Measurements from ENCODE around the gene WWOX. TPM values are rescaled to one million over a fixed set of nuclear protein-coding genes. Genes with fewer than 3 reads are reported as not detected.

The WWOX gene
- total RNA-seq, 3 donors from 2014 or later (not counting 1 experiment from before 2014, with no cell fraction given) = 21.0 to 29.8 (median 27.0) TPM

DNA sequence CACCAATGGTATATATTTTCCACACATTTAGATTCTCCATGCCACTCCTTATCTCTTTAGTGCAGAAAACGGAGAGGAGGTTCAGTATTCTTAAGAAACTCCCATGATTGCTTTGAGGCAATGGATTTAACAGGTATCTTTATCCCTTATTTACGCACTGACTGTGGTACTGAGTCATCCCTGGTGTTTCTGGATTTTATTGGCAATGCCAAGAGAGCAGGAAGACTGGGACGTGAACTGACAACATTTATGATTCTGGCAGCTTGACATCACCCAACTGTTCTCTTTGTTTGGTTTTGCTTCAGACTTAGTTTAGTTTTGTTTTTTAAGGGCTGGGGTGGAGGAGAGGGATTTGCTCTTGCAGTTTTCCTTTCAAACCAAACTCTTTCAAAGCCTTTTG is 131.4 kb downstream of the WWOX start:
- no peak for ATAC-seq

DNA sequence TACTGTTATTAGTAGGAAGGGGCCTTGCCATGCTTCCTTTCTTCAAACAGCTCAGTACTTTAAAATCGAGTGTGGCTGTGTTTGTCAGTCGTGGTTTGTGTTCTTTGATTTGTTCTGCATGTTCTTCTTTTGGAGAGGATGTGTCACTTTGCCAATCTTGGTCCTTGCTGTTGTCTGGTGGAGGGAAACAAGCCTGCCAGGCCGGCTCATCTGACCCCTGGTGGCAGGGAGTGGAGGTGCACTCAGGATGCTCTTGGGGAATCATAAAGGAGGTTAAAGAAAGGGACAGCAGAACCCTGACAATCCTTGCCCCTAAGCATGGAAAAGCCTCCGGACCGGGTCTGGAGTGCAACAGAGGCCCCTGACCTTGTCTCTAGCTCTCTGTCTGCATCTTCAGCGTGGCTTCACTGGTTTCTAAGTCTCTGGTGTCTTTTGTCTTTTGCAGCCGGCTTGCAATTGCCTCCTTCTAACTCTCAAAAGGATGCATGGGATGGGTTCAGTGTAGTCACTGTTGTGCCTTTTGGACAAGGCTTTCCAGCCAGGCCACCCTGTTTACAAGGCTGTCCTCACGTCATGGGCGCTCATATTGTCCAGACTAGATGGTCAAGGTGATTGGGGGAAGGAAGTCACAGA is 135.8 kb downstream of the WWOX start:
- ATAC-seq = peak; percentile 84 to 88 (median 88)
- Mint-ChIP-seq H3K4me3 (no peak overlapping the region), H3K9me3 (no peaks in the 10 kb centered on the region), H3K36me3 (no peaks in the 10 kb centered on the region), H3K27me3 (ENCODE audit: low read depth in 2 of 2) (no peaks in the 10 kb centered on the region), H3K27ac (no peak overlapping the region), H3K4me1 (peaks cover 6% of the 10 kb centered on the region in 2 donors)
- Histone ChIP-seq H3K9me3 (ENCODE audit: control insufficient read depth, insufficient read depth, low read length) (no peaks in the 10 kb centered on the region), H3K36me3 (ENCODE audit: control insufficient read depth, insufficient read depth, low read length) (no peaks in the 10 kb centered on the region), H3K4me3 (ENCODE audit: low read length) (no peak overlapping the region), H3K4me1 (ENCODE audit: control insufficient read depth, insufficient read depth, low read length) (no peaks in the 10 kb centered on the region), H3K27ac (ENCODE audit: low read length) (no peak overlapping the region), H3K27me3 (ENCODE audit: control insufficient read depth, insufficient read depth, low read length) (no peaks in the 10 kb centered on the region)
- peak; percentile 66 to 74 for DNase-seq
- TF ChIP-seq, protein P1, sequence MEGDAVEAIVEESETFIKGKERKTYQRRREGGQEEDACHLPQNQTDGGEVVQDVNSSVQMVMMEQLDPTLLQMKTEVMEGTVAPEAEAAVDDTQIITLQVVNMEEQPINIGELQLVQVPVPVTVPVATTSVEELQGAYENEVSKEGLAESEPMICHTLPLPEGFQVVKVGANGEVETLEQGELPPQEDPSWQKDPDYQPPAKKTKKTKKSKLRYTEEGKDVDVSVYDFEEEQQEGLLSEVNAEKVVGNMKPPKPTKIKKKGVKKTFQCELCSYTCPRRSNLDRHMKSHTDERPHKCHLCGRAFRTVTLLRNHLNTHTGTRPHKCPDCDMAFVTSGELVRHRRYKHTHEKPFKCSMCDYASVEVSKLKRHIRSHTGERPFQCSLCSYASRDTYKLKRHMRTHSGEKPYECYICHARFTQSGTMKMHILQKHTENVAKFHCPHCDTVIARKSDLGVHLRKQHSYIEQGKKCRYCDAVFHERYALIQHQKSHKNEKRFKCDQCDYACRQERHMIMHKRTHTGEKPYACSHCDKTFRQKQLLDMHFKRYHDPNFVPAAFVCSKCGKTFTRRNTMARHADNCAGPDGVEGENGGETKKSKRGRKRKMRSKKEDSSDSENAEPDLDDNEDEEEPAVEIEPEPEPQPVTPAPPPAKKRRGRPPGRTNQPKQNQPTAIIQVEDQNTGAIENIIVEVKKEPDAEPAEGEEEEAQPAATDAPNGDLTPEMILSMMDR (IDR thresholded peaks at IDR 0.05) = peak; percentile 93
- intact Hi-C loops (cut with micrococcal nuclease) = loop anchor here (1.0 to 5.0 kb wide), 2 partner anchors 113 to 1367 kb away; partner anchors contain the start of gene MAF
- 40% methylated on average over 9 of the region's 9 CpGs for WGBS (ENCODE audit: insufficient coverage)

More for the DNA sequence above, 131.4 kb downstream of the WWOX start:
- H3K27me3 ChIP-seq (ENCODE audit: control insufficient read depth, insufficient read depth, low read length) = no peaks in the 10 kb centered on the region
- H3K36me3 ChIP-seq (ENCODE audit: control insufficient read depth, insufficient read depth, low read length) = no peaks in the 10 kb centered on the region
- H3K27ac ChIP-seq (ENCODE audit: low read length) = no peak overlapping the region
- WGBS (ENCODE audit: insufficient coverage) = 94% methylated on average over 3 of the region's 3 CpGs
- no peak for DNase-seq
- no peak overlapping the region for H3K27ac Mint-ChIP-seq
- TF ChIP-seq, protein P1 (IDR thresholded peaks at IDR 0.05) = no peak
- no peak overlapping the region for H3K4me3 ChIP-seq (ENCODE audit: low read length)
- no peak overlapping the region for H3K4me3 Mint-ChIP-seq
- H3K4me1 ChIP-seq (ENCODE audit: control insufficient read depth, insufficient read depth, low read length) = no peaks in the 10 kb centered on the region
- no peaks in the 10 kb centered on the region for H3K27me3 Mint-ChIP-seq (ENCODE audit: low read depth in 2 of 2)
- no peaks in the 10 kb centered on the region for H3K9me3 ChIP-seq (ENCODE audit: control insufficient read depth, insufficient read depth, low read length)
- H3K4me1 Mint-ChIP-seq = peaks cover 6% of the 10 kb centered on the region in 2 donors
- H3K36me3 Mint-ChIP-seq = no peaks in the 10 kb centered on the region
- H3K9me3 Mint-ChIP-seq = no peaks in the 10 kb centered on the region
- intact Hi-C loops (cut with micrococcal nuclease) = no loop called here

DNA sequence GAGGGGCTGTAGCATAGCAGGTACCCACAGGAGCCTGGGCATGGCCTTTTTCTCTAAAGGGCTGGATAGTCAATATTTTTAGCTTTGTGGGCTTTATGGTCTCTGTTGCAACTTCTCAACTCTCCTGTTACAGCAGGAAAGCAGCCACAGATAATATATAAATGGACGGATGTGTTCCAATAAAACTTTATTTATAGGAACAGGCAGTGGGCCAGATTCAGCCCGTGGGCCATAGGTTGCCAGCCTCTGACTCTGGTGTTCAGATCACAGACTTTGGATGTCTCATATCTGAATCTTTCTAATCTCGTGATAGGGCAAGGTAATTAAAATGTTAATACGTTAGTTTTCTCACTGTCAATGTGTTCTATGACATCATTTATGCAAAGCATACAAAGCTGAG is 136.4 kb downstream of the WWOX start:
- DNase-seq (no peak), ATAC-seq (no peak)
- Mint-ChIP-seq H3K27ac (no peak overlapping the region), H3K9me3 (no peaks in the 10 kb centered on the region), H3K36me3 (no peaks in the 10 kb centered on the region), H3K27me3 (ENCODE audit: low read depth in 2 of 2) (no peaks in the 10 kb centered on the region), H3K4me1 (peaks cover 6% of the 10 kb centered on the region in 2 donors), H3K4me3 (no peak overlapping the region)
- intact Hi-C loops (cut with micrococcal nuclease) = loop anchor here (1.0 to 5.0 kb wide), 2 partner anchors 114 to 1366 kb away; partner anchors contain the start of gene MAF
- H3K4me1 ChIP-seq (ENCODE audit: control insufficient read depth, insufficient read depth, low read length) = no peaks in the 10 kb centered on the region
- H3K36me3 ChIP-seq (ENCODE audit: control insufficient read depth, insufficient read depth, low read length) = no peaks in the 10 kb centered on the region
- TF ChIP-seq, protein P1 (IDR thresholded peaks at IDR 0.05) = no peak
- H3K4me3 ChIP-seq (ENCODE audit: low read length) = no peak overlapping the region
- 83% methylated on average over 3 of the region's 4 CpGs for WGBS (ENCODE audit: insufficient coverage)
- H3K27ac ChIP-seq (ENCODE audit: low read length) = no peak overlapping the region
- H3K27me3 ChIP-seq (ENCODE audit: control insufficient read depth, insufficient read depth, low read length) = no peaks in the 10 kb centered on the region
- H3K9me3 ChIP-seq (ENCODE audit: control insufficient read depth, insufficient read depth, low read length) = no peaks in the 10 kb centered on the region

Data from natural killer cell (primary cell).